HG03439 (cell line): ENCODE measurements around the gene SERPINB3.
A peak's percentile ranks its signal among the peaks of the same experiment; 100 is the strongest.
"Not testable (repeated sequence)": the region's sequence is repeated elsewhere in the genome, so short reads cannot be mapped to it uniquely, and the experiment has no call there.

Experiments
- ATAC-seq: cut with Tn5 transposase; IDR thresholded peaks from one replicate; pipeline ENCODE4 v1.9.1; 2021; ENCODE audit warnings: mild to moderate bottlenecking, moderate library complexity; ENCODE audit not compliant: unreplicated experiment

SERPINB3 gene

GRCh38 chr18:63648241-63648640 is 13.5 kb downstream of the SERPINB3 start:
- no peak for ATAC-seq

GRCh38 chr18:63646936-63647335 is 14.8 kb downstream of the SERPINB3 start:
- no peak for ATAC-seq

GRCh38 chr18:63644694-63645093 is 17.0 kb downstream of the SERPINB3 start:
- ATAC-seq: not testable (repeated sequence)

GRCh38 chr18:63644142-63644541 is 17.6 kb downstream of the SERPINB3 start, which contains the start of gene SERPINB4:
Gene SERPINB4 (minus strand): TSS chr18:63644256. CDS start chr18:63643577, 679 bp downstream.
- not testable (repeated sequence) for ATAC-seq

GRCh38 chr18:63642668-63643356 is 18.9 kb downstream of the SERPINB3 start:
- not testable (repeated sequence) for ATAC-seq

- ATAC-seq: not testable (repeated sequence)
Observed at GRCh38 chr18:63641157-63641680, 20.5 kb downstream of the SERPINB3 start.

GRCh38 chr18:63637703-63638102 is 24.0 kb downstream of the SERPINB3 start:
- no peak for ATAC-seq

- no peak for ATAC-seq
Observed at GRCh38 chr18:63627819-63628218, 33.9 kb downstream of the SERPINB3 start.

GRCh38 chr18:63626431-63626830 is 35.3 kb downstream of the SERPINB3 start:
- ATAC-seq: no peak

- ATAC-seq: no peak
Observed at GRCh38 chr18:63624863-63625262, 36.8 kb downstream of the SERPINB3 start.

- no peak for ATAC-seq
Observed at GRCh38 chr18:63619661-63620060, 42.0 kb downstream of the SERPINB3 start.

- no peak for ATAC-seq
Observed at GRCh38 chr18:63617915-63618234, 43.8 kb downstream of the SERPINB3 start.

GRCh38 chr18:63617049-63617914 is 44.4 kb downstream of the SERPINB3 start:
- peak; percentile 76 for ATAC-seq

GRCh38 chr18:63613420-63613819 is 48.3 kb downstream of the SERPINB3 start:
- no peak for ATAC-seq

GRCh38 chr18:63606526-63606925 is 55.2 kb downstream of the SERPINB3 start:
- no peak for ATAC-seq
